Hepatocyte (in vitro differentiated cells): ENCODE results near the gene RAB6A. TPM values are rescaled to one million over a fixed set of nuclear protein-coding genes. Genes with fewer than 3 reads are reported as not detected.

Experiments
- DNase-seq: peaks from one replicate; pipeline ENCODE4 v3.0.0-alpha.2; 2016; ENCODE audit warnings: low spot score
- H2AFZ ChIP-seq: fragments of 200-600 bp; sonication (generic); 2 replicates; pipeline ENCODE4 v1.6.0; 2016; ENCODE audit warnings: antibody characterized with exemption, mild to moderate bottlenecking
- H3K27ac ChIP-seq: fragments of 200-600 bp; sonication (generic); 2 replicates; pipeline ENCODE4 v1.5.1; 2016; ENCODE audit warnings: mild to moderate bottlenecking
- H3K27me3 ChIP-seq: fragments of 200-600 bp; sonication (generic); 2 replicates; pipeline ENCODE4 v1.6.1; 2016
- H3K36me3 ChIP-seq: fragments of 200-600 bp; sonication (generic); replicated peaks from 2 replicates; pipeline ENCODE4 v1.5.1; 2016; ENCODE audit warnings: low read depth; ENCODE audit not compliant: insufficient read depth
- H3K4me1 ChIP-seq: fragments of 200-600 bp; sonication (generic); 2 replicates; pipeline ENCODE4 v1.5.1; 2016; ENCODE audit warnings: mild to moderate bottlenecking, moderate library complexity; ENCODE audit not compliant: insufficient read depth
- H3K4me2 ChIP-seq: fragments of 200-600 bp; sonication (generic); 2 replicates; pipeline ENCODE4 v1.6.0; 2016
- H3K4me3 ChIP-seq: fragments of 200-600 bp; sonication (generic); 2 replicates; pipeline ENCODE4 v1.5.1; 2016; ENCODE audit warnings: mild to moderate bottlenecking
- H3K79me2 ChIP-seq: fragments of 200-600 bp; sonication (generic); 2 replicates; pipeline ENCODE4 v1.6.0; 2017; ENCODE audit warnings: mild to moderate bottlenecking
- H3K9me2 ChIP-seq: fragments of 200-600 bp; sonication (generic); replicated peaks from 2 replicates; pipeline ENCODE4 v1.6.0; 2017; ENCODE audit warnings: mild to moderate bottlenecking; ENCODE audit not compliant: insufficient read depth
- H3K9me3 ChIP-seq: fragments of 200-600 bp; sonication (generic); 2 replicates; pipeline ENCODE4 v1.5.1; 2016; ENCODE audit warnings: low read depth, mild to moderate bottlenecking
- H4K20me1 ChIP-seq: fragments of 200-600 bp; sonication (generic); 2 replicates; pipeline ENCODE4 v1.6.0; 2016; ENCODE audit warnings: mild to moderate bottlenecking; ENCODE audit not compliant: insufficient read depth, poor library complexity, severe bottlenecking
- EZH2 ChIP-seq: fragments of 200-600 bp; sonication (generic); IDR thresholded peaks from 2 replicates; pipeline ENCODE4 v1.6.1; 2016; ENCODE audit warnings: antibody characterized with exemption, mild to moderate bottlenecking, borderline replicate concordance
- EZH2phosphoT487 ChIP-seq: fragments of 200-600 bp; sonication (generic); IDR thresholded peaks from one replicate; pipeline ENCODE4 v1.6.1; 2018; ENCODE audit warnings: antibody characterized with exemption, mild to moderate bottlenecking, low read depth, moderate library complexity; ENCODE audit not compliant: unreplicated experiment, severe bottlenecking
- WGBS: methylation state at CpG from one replicate; pipeline ENCODE4 v1.1.6; 2016; ENCODE audit warnings: low lambda C conversion rate; ENCODE audit errors: missing lambda C conversion rate; 5-methylcytosine and 5-hydroxymethylcytosine counted together
- polyA plus RNA-seq: library from polyadenylated mRNA; unstranded; fragments of >200 nt; fragmentation: Nextera tagmentation; extraction: Ambion mirVana; gene quantifications from 2 replicates; pipeline ENCODE4 v1.2.1, GENCODE V29; 2016
- total RNA-seq: library from RNA; depleted of rRNA; stranded (reverse); fragments of >200 nt; gene quantifications from 2 replicates; pipeline ENCODE4 v1.2.3, GENCODE V29; 2014
- TF ChIP-seq, protein P1 (sequence below): fragments of 200-600 bp; sonication (generic); IDR thresholded peaks from 2 replicates; pipeline ENCODE4 v1.5.1; 2016; ENCODE audit warnings: antibody characterized with exemption, mild to moderate bottlenecking; ENCODE audit not compliant: poor library complexity

The RAB6A gene
- total and polyA plus RNA-seq, 2 experiments from 2014 or later, result 85.8 to 99.5 TPM

DNA sequence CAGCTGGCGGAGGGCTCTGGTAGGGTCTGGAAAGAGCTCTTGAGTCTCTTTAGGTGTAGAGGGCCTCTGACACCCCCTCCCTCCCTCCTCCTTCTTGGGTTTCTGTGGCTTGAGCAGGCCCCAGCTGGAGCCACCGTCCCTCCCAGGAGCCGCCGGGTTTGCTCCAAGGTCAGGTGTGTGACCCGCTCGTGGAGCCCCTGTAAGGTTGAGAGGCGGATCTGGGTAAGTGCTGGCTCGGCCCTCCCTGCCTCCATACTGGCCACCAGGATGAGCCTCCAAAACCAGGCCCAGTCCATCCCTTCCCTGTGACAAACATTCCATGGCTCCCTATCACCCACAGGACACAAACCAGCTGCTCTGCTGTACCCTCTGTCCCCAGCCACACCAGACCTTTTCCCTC, 105.2 kb downstream of the RAB6A start:
- Histone ChIP-seq H3K4me3 (no peak overlapping the region), H4K20me1 (no peaks in the 10 kb centered on the region), H3K27ac (no peak overlapping the region), H3K27me3 (no peaks in the 10 kb centered on the region), H3K4me1 (no peaks in the 10 kb centered on the region), H3K9me2 (no peaks in the 10 kb centered on the region), H2AFZ (no peak overlapping the region), H3K79me2 (no peaks in the 10 kb centered on the region), H3K9me3 (no peaks in the 10 kb centered on the region), H3K36me3 (no peaks in the 10 kb centered on the region), H3K4me2 (no peak overlapping the region)
- TF ChIP-seq, protein P1, sequence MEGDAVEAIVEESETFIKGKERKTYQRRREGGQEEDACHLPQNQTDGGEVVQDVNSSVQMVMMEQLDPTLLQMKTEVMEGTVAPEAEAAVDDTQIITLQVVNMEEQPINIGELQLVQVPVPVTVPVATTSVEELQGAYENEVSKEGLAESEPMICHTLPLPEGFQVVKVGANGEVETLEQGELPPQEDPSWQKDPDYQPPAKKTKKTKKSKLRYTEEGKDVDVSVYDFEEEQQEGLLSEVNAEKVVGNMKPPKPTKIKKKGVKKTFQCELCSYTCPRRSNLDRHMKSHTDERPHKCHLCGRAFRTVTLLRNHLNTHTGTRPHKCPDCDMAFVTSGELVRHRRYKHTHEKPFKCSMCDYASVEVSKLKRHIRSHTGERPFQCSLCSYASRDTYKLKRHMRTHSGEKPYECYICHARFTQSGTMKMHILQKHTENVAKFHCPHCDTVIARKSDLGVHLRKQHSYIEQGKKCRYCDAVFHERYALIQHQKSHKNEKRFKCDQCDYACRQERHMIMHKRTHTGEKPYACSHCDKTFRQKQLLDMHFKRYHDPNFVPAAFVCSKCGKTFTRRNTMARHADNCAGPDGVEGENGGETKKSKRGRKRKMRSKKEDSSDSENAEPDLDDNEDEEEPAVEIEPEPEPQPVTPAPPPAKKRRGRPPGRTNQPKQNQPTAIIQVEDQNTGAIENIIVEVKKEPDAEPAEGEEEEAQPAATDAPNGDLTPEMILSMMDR, result no peak
- no peak for TF ChIP-seq EZH2
- no peak for TF ChIP-seq EZH2phosphoT487
- WGBS, result 91% methylated on average over 8 of the region's 8 CpGs
- no peak for DNase-seq

DNA sequence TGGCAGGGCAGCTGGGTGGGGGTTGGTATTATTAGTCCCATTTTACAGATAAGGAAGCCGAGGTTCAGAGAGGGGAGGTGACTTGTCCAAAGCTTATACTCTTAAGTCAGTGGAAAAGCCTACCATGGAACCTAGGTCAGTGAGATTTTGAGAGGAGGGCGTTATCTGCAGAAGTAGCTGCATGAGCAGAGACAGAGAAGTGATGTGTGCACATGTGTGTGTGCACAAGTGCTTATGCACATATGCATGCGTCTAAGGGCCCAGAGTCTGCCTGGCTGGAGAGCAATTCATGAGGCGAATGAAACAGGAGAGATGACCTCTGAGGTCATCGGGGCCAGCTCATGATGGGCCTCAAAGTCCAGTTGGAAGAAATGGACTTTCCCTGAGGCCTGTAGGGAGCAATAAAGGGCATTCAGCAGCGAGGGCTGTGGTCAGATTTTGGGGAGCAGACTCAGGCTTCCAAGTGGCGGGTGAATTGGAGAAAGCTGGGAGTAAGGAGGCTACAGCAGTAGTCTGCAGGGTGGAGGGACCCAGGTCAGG, 106.3 kb downstream of the RAB6A start:
- H3K27ac ChIP-seq, result no peak overlapping the region
- no peaks in the 10 kb centered on the region for H3K79me2 ChIP-seq
- no peaks in the 10 kb centered on the region for H3K9me2 ChIP-seq
- no peaks in the 10 kb centered on the region for H3K27me3 ChIP-seq
- 87% methylated on average over 7 of the region's 7 CpGs for WGBS
- no peak overlapping the region for H3K4me3 ChIP-seq
- H4K20me1 ChIP-seq, result no peaks in the 10 kb centered on the region
- no peak for TF ChIP-seq EZH2
- no peak for TF ChIP-seq EZH2phosphoT487
- TF ChIP-seq, protein P1, result no peak
- no peak overlapping the region for H3K4me2 ChIP-seq
- H3K4me1 ChIP-seq, result no peaks in the 10 kb centered on the region
- no peaks in the 10 kb centered on the region for H3K36me3 ChIP-seq
- H3K9me3 ChIP-seq, result no peaks in the 10 kb centered on the region
- H2AFZ ChIP-seq, result no peak overlapping the region
- no peak for DNase-seq

DNA sequence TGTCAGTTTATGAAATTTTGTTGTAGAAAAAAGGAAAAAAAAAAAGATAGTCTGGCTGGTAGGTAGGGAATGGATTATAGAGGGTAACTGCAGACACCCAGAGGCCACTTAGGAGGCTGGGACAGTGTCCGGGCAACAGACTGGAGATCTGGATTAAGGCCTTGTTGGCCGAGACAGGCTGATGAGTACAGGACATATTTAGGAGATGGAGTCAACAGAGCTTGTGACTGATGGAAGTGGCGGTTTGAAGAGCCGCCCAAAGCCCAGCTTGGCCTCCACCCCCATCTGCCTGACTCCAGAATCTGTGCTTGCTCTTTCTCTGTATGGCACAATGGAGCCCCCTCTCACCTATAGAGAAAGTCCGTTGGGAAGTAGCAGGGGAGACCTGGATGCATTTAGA, 106.9 kb downstream of the RAB6A start:
- no peaks in the 10 kb centered on the region for H3K27me3 ChIP-seq
- H3K4me3 ChIP-seq, result no peak overlapping the region
- H3K4me1 ChIP-seq, result no peaks in the 10 kb centered on the region
- no peaks in the 10 kb centered on the region for H3K36me3 ChIP-seq
- H3K4me2 ChIP-seq, result no peak overlapping the region
- no peaks in the 10 kb centered on the region for H4K20me1 ChIP-seq
- no peaks in the 10 kb centered on the region for H3K9me3 ChIP-seq
- no peaks in the 10 kb centered on the region for H3K79me2 ChIP-seq
- no peak overlapping the region for H2AFZ ChIP-seq
- no peak for DNase-seq
- H3K27ac ChIP-seq, result no peak overlapping the region
- WGBS, result 80% methylated on average over 5 of the region's 5 CpGs
- TF ChIP-seq, protein P1, result no peak
- no peak for TF ChIP-seq EZH2
- TF ChIP-seq EZH2phosphoT487, result no peak
- H3K9me2 ChIP-seq, result no peaks in the 10 kb centered on the region
